KG1 (cell line): ENCODE data around the gene MAGIX.

ENCODE experiments used
- DNase-seq: peaks from one replicate; lab custom pipeline; 2025; lab: John Stamatoyannopoulos, UW

The MAGIX gene

GRCh38 chrX:49206543-49206942 lies 44.0 kb downstream of the MAGIX start:
- DNase-seq = no peak

- DNase-seq = no peak
Observed at GRCh38 chrX:49208399-49208798, 45.8 kb downstream of the MAGIX start.

GRCh38 chrX:49209434-49210251 lies 47.1 kb downstream of the MAGIX start:
- DNase-seq = no peak

- no peak for DNase-seq
Observed at GRCh38 chrX:49210406-49210805, 47.8 kb downstream of the MAGIX start.

- DNase-seq = no peak
Observed at GRCh38 chrX:49211074-49211473, 48.5 kb downstream of the MAGIX start.

GRCh38 chrX:49212209-49212608 lies 49.7 kb downstream of the MAGIX start:
- DNase-seq = no peak

- no peak for DNase-seq
Observed at GRCh38 chrX:49212861-49213260, 50.3 kb downstream of the MAGIX start.

GRCh38 chrX:49214416-49214815 lies 51.9 kb downstream of the MAGIX start:
- DNase-seq = no peak

- no peak for DNase-seq
Observed at GRCh38 chrX:49214996-49215526, 52.5 kb downstream of the MAGIX start.
